ENCODE measurements around the gene TMEM88.

DNA sequence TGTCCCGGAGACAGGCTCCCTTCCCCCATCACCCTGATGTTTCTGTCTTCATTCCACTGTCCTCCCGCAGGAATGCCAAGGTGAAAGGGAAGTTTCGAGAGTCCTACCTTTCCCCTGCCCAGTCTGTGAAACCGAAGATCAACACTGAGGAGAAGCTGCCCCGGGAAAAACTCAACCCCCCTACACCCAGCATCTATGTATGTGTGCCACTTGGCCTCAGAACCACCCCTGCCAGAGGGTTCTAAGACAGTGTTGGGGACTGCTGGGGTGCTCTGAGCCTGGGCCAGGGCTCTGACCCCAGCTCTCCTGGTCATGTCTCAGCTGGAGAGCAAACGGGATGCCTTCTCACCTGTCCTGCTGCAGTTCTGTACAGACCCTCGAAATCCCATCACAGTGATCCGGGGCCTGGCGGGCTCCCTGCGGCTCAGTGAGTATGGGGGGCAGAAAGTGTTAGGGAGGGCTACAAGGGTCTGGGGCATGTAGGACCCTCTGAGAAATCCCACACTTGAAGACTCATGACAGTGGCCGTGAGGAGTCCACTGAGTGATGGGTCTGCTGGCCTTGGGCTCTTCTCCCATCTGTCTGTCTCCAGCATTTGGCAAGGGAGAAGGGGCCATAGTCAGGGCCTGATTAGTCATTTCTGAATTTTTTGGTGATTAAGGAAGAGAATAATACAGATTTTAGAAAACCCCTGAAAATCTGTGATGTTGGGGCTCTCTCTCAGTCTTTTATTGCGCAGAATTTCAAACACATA lies 4.9 kb upstream of the TMEM88 start:
- TF ChIP-seq POLR2A (IDR thresholded peaks at IDR 0.05) = no peak
- TF ChIP-seq, protein P1, sequence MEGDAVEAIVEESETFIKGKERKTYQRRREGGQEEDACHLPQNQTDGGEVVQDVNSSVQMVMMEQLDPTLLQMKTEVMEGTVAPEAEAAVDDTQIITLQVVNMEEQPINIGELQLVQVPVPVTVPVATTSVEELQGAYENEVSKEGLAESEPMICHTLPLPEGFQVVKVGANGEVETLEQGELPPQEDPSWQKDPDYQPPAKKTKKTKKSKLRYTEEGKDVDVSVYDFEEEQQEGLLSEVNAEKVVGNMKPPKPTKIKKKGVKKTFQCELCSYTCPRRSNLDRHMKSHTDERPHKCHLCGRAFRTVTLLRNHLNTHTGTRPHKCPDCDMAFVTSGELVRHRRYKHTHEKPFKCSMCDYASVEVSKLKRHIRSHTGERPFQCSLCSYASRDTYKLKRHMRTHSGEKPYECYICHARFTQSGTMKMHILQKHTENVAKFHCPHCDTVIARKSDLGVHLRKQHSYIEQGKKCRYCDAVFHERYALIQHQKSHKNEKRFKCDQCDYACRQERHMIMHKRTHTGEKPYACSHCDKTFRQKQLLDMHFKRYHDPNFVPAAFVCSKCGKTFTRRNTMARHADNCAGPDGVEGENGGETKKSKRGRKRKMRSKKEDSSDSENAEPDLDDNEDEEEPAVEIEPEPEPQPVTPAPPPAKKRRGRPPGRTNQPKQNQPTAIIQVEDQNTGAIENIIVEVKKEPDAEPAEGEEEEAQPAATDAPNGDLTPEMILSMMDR (IDR thresholded peaks at IDR 0.05) = no peak

Measured in heart left ventricle (tissue), 13 donors.